Measurements from ENCODE around the gene C15orf40.
"Not testable (repeated sequence)": the region's sequence is repeated elsewhere in the genome, so short reads cannot be mapped to it uniquely, and the experiment has no call there.

The C15orf40 gene

GRCh38 chr15:82951472-82952157 lies 59.8 kb downstream of the C15orf40 start:
- no peak for DNase-seq (ENCODE audit: low read depth)

GRCh38 chr15:82950746-82951370 lies 60.6 kb downstream of the C15orf40 start:
- no peak for DNase-seq (ENCODE audit: low read depth)

- DNase-seq (ENCODE audit: low read depth): no peak
These were observed 61.1 kb downstream of the C15orf40 start for GRCh38 chr15:82950295-82950694.

- DNase-seq (ENCODE audit: low read depth): no peak
These were observed 65.2 kb downstream of the C15orf40 start for GRCh38 chr15:82946155-82946701.

- no peak for DNase-seq (ENCODE audit: low read depth)
These were observed 66.1 kb downstream of the C15orf40 start for GRCh38 chr15:82945326-82945725.

- DNase-seq (ENCODE audit: low read depth): no peak
These were observed 66.6 kb downstream of the C15orf40 start for GRCh38 chr15:82944821-82945220.

- no peak for DNase-seq (ENCODE audit: low read depth)
These were observed 67.4 kb downstream of the C15orf40 start for GRCh38 chr15:82944056-82944455.

GRCh38 chr15:82943176-82943575 lies 68.3 kb downstream of the C15orf40 start:
- no peak for DNase-seq (ENCODE audit: low read depth)

- DNase-seq (ENCODE audit: low read depth): no peak
These were observed 68.7 kb downstream of the C15orf40 start for GRCh38 chr15:82942691-82943090.

- DNase-seq (ENCODE audit: low read depth): not testable (repeated sequence)
These were observed 71.8 kb downstream of the C15orf40 start for GRCh38 chr15:82939678-82940077.

All from T-helper 22 cell (primary cell).